ENCODE results near the gene CEP170B. TPM values are rescaled to one million over a fixed set of nuclear protein-coding genes. Genes with fewer than 3 reads are reported as not detected.
A peak's percentile ranks its signal among the peaks of the same experiment; 100 is the strongest.
"Not testable (repeated sequence)": the region's sequence is repeated elsewhere in the genome, so short reads cannot be mapped to it uniquely, and the experiment has no call there.

The CEP170B gene
- total RNA-seq, 2 experiments from 2014 or later: 5.7 to 6.3 TPM

DNA sequence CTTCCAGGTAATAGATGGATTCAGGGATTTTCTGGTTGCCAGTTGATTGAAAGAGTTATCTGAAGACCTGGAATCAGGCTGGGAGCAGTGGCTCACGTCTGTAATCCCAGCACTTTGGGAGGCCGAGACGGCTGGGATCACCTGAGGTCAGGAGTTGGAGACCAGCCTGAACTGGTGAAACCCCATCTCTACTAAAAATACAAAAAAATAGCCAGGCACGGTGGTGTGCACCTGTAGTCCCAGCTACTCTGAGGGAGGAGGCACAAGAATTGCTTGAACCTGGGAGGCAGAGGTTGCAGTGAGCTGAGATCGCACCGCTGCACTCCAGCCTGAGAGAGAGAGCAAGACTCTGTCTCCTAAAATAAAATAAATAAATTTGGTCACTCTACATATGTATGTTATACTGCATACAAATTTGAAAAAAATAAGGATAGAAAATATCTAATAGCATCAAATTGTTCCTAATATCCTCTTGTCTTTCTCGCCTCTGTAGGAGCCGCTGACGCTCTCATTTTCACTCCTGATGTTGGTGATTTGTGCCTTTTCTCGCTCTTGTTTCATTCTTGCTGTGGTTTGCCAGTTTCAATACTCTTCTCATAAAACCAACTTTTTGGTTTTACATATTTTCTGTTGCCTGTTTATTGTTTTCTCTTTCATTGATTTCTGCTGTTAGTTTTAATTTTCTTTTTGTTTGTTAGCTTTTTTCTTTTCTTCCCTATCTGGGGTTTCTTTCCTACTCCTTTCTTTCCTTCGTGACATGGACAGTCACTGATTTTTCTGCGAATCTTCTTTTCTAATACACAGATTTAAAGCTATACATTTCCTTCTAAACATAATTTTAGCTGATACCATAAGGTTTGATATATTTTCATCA is 35.8 kb downstream of the CEP170B start:
- Mint-ChIP-seq H3K36me3 (no peaks in the 10 kb centered on the region), H3K4me3 (no peak overlapping the region), H3K9me3 (no peaks in the 10 kb centered on the region), H3K27me3 (peaks cover 39% of the 10 kb centered on the region), H3K4me1 (peaks cover 5% of the 10 kb centered on the region), H3K27ac (no peak overlapping the region)
- POLR2A ChIA-PET: no interaction called here
- no peak for ATAC-seq (ENCODE audit: low read depth)
- DNase-seq: no peak

DNA sequence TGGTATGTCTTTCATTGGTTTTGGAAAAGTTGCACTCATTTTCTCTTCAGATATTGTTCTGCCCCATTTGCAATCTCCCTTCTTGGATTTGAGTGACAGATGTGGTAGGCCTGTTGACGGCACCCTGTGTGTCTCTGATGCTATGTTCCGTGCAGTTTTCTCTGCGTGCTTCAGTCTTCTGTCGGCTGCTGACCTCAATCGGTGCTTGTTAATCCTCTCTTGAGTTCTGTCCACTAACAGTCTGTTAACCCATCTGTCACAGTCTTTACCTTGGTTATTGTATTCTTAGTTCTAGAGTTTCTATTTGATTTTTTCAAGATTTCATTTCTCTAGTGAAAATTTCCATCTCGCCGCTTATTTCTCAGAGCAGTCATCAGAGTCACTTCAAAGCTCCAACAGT is 38.9 kb downstream of the CEP170B start:
- POLR2A ChIA-PET: no interaction called here
- H3K9me3 Mint-ChIP-seq: no peaks in the 10 kb centered on the region
- H3K27ac Mint-ChIP-seq: no peak overlapping the region
- H3K36me3 Mint-ChIP-seq: no peaks in the 10 kb centered on the region
- DNase-seq (no peak), ATAC-seq (ENCODE audit: low read depth) (no peak)
- H3K4me3 Mint-ChIP-seq: no peak overlapping the region
- H3K27me3 Mint-ChIP-seq: peaks cover 52% of the 10 kb centered on the region
- peaks cover 4% of the 10 kb centered on the region for H3K4me1 Mint-ChIP-seq

DNA sequence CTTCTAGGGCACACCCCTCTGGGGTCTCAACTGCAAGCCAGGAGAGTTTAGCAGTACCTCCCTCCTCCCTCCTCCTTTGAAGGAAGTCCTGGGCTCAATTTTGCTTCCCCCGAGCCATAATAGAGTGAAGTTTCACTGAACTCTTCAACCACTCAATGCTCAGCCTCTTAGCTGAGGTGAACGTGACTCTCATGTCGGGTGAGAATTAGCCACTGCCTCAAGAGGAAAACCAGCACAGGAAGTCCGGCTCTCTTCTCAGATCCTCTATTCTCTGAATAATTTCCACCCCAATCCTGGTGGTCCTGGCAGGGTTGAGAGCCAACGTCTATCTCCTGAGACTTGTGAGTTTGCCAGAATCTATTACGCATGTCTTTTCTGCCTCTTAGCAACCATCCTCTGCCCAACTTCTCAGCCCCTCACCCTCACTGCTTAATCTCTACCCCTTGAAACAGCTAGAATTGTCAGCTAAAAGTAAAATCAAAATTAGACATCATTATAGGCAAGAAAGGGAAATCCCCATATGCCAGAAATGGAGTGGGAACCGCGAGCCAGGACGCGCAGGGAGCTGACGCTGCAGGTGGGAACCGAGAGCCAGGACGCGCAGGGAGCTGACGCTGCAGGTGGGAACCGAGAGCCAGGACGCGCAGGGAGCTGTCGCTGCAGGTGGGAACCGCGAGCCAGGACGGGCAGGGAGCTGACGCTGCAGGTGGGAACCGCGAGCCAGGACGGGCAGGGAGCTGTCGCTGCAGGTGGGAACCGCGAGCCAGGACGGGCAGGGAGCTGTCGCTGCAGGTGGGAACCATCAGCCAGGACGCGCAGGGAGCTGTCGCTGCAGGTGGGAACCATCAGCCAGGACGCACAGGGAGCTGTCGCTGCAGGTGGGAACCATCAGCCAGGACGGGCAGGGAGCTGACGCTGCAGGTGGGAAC is 39.8 kb downstream of the CEP170B start:
- ATAC-seq (ENCODE audit: low read depth); H3K9me3 Mint-ChIP-seq; H3K36me3 Mint-ChIP-seq; H3K27ac Mint-ChIP-seq; DNase-seq; POLR2A ChIA-PET; H3K4me1 Mint-ChIP-seq: not testable (repeated sequence)
- peak overlapping the region; percentile 9 for H3K4me3 Mint-ChIP-seq
- H3K27me3 Mint-ChIP-seq: peaks cover 55% of the 10 kb centered on the region

DNA sequence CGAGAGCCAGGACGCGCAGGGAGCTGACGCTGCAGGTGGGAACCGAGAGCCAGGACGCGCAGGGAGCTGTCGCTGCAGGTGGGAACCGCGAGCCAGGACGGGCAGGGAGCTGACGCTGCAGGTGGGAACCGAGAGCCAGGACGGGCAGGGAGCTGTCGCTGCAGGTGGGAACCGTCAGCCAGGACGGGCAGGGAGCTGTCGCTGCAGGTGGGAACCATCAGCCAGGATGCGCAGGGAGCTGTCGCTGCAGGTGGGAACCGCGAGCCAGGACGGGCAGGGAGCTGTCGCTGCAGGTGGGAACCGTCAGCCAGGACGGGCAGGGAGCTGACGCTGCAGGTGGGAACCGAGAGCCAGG is 40.5 kb downstream of the CEP170B start:
- H3K4me3 Mint-ChIP-seq; POLR2A ChIA-PET; H3K9me3 Mint-ChIP-seq; DNase-seq; H3K4me1 Mint-ChIP-seq; ATAC-seq (ENCODE audit: low read depth); H3K36me3 Mint-ChIP-seq; H3K27ac Mint-ChIP-seq: not testable (repeated sequence)
- peaks cover 52% of the 10 kb centered on the region for H3K27me3 Mint-ChIP-seq

DNA sequence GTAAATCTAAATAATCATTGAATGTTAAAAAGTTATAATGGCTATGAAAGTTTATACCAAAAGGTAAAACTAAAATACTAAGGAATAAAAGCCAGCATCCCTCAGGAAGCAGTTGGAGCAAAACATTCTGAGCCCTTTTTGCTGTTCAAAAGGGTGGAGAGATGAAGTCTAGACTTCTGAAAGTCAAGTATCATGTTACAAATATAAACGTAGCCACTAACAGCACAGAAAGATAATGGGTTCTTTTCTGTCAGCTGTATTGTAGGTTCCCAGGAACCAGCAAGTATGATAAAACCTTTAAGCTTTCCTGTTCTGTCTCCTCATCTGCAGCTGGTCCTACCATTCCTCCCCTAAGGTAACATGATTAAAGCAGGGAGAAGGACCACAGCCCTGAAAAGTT is 43.2 kb downstream of the CEP170B start:
- Mint-ChIP-seq H3K36me3 (no peaks in the 10 kb centered on the region), H3K9me3 (peaks cover 13% of the 10 kb centered on the region), H3K4me1 (peaks cover 4% of the 10 kb centered on the region), H3K27me3 (peaks cover 35% of the 10 kb centered on the region), H3K27ac (no peak overlapping the region), H3K4me3 (no peak overlapping the region)
- ATAC-seq (ENCODE audit: low read depth) (no peak), DNase-seq (no peak)
- POLR2A ChIA-PET: no interaction called here

DNA sequence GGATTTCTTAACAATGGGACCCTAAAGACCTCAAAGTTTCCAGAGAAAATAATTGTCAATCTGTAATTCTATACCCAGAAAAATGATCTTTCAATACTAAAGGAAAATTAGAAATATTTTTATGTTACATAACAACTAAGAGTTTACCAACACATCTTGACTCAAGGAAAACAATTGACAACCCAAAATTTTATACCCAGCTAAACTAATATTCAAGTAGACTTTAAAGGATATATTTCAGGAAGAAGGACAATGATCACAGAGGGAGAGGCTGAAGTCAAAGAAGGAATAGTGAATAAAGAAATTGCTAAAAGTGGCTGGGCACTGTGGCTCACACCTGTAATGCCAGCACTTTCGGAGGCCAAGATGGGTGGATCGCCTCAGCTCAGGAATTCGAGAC is 47.0 kb downstream of the CEP170B start:
- H3K4me1 Mint-ChIP-seq: no peaks in the 10 kb centered on the region
- POLR2A ChIA-PET: no interaction called here
- no peak for ATAC-seq (ENCODE audit: low read depth)

DNA sequence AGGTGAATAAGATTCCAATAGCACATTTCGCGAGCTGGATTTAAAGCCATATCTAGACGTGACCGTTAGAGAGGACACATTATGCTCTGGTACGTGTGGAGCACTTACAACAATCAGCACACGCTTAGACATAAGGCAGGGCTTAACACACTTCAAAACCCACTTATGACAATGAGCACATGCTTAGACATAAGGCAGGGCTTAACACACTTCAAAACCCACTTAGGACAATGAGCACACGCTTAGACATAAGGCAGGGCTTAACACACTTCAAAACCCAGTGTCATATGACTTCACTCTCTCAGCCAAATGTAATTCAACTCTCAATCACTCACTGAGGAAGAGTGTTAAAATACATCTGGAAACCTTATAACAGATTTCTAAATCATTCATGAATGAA is 48.4 kb downstream of the CEP170B start:
- H3K27ac Mint-ChIP-seq: no peak overlapping the region
- no peaks in the 10 kb centered on the region for H3K4me1 Mint-ChIP-seq
- ATAC-seq (ENCODE audit: low read depth): no peak
- no peak overlapping the region for H3K4me3 Mint-ChIP-seq
- no peak for DNase-seq
- H3K36me3 Mint-ChIP-seq: no peaks in the 10 kb centered on the region
- H3K9me3 Mint-ChIP-seq: peaks cover 13% of the 10 kb centered on the region
- POLR2A ChIA-PET: no interaction called here
- peaks cover 38% of the 10 kb centered on the region for H3K27me3 Mint-ChIP-seq

More for the DNA sequence above, 47.0 kb downstream of the CEP170B start:
- no peak overlapping the region for H3K27ac Mint-ChIP-seq
- H3K9me3 Mint-ChIP-seq: peaks cover 13% of the 10 kb centered on the region
- DNase-seq: no peak
- H3K4me3 Mint-ChIP-seq: no peak overlapping the region
- no peaks in the 10 kb centered on the region for H3K36me3 Mint-ChIP-seq
- peaks cover 49% of the 10 kb centered on the region for H3K27me3 Mint-ChIP-seq

DNA sequence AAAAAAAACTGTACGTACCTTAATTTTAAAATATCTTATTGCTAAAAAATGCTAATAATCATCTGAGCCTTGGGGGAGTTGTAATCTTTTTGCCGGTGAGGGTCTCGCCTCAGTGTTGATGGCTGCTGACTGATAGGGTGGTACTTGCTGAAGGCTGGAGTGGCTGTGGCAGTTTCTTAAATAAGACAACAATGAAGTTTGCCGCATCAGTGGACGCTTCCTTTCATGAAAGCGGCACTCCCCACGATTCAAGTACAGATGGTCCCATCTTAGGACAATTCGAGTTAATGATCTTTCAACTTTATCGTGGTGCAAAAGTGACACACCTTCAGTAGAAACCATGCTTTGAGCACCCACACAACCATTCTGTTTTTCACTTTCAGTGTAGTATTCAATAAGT is 52.0 kb downstream of the CEP170B start:
- peaks cover 3% of the 10 kb centered on the region for H3K9me3 Mint-ChIP-seq
- ATAC-seq (ENCODE audit: low read depth) (no peak), DNase-seq (no peak)
- H3K27ac Mint-ChIP-seq: no peak overlapping the region
- H3K36me3 Mint-ChIP-seq: no peaks in the 10 kb centered on the region
- POLR2A ChIA-PET: no interaction called here
- H3K27me3 Mint-ChIP-seq: peaks cover 38% of the 10 kb centered on the region
- no peaks in the 10 kb centered on the region for H3K4me1 Mint-ChIP-seq
- H3K4me3 Mint-ChIP-seq: no peak overlapping the region

DNA sequence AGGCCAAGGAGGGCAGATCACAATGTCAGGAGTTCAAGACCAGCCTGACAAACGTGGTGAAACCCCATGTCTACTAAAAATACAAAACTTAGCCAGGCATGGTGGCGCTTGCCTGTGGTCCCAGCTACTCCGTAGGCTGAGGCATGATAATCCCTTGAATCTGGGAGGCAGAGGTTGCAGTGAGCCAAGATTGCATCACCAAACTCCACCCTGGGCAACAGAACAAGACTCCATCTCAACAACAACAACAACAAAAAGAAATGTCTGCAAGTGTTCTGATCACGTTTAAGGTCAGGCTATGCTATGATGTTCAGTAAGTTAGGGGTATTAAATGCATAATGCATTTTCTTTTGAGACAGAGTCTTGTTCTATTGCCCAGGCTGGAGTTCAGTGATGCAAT is 52.9 kb downstream of the CEP170B start:
- ATAC-seq (ENCODE audit: low read depth) (no peak), DNase-seq (no peak)
- H3K9me3 Mint-ChIP-seq: peaks cover 2% of the 10 kb centered on the region
- no peaks in the 10 kb centered on the region for H3K36me3 Mint-ChIP-seq
- no peak overlapping the region for H3K27ac Mint-ChIP-seq
- no peaks in the 10 kb centered on the region for H3K4me1 Mint-ChIP-seq
- POLR2A ChIA-PET: no interaction called here
- peaks cover 37% of the 10 kb centered on the region for H3K27me3 Mint-ChIP-seq
- no peak overlapping the region for H3K4me3 Mint-ChIP-seq

DNA sequence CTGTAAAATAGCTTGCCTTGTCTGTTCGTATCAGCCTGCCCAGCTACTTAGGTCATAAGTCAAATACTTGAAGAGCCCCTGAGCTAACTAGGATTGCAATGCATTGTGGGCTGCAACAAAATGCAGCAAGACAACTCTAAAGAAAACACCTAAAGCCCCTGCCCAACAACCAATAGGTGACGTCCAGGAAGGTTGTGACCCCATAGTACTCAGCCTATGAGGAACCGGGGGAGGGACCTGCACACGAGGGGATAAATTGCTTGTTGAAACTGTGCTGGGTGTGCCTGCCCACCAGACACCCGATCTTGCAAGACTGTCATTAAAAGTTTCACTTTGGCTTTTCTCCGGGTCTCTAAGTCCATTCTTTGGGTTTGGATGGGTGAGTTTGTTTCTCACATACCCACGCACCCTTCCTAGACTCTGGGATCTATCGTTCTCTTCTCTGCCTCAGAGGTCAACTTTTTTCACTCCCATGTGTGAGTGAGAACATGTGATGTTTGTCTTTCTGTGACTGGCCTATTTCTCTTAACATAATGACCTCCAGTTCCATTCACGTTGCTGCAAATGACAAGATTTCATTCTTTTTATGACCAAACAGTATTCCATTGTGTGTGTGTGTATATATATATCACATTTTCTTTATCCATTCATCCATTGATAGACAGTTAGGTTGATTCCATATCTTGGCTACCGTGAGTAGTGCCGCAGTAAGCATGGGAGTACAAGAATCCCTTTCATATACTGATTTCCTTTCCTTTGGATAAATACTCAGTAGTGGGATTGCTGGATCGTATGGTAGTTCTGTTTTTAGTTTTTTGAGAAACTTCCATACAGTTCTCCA is 54.3 kb downstream of the CEP170B start:
- H3K36me3 Mint-ChIP-seq; H3K4me3 Mint-ChIP-seq; ATAC-seq (ENCODE audit: low read depth); DNase-seq; H3K9me3 Mint-ChIP-seq; H3K27ac Mint-ChIP-seq; POLR2A ChIA-PET; H3K4me1 Mint-ChIP-seq: not testable (repeated sequence)
- H3K27me3 Mint-ChIP-seq: peaks cover 25% of the 10 kb centered on the region

DNA sequence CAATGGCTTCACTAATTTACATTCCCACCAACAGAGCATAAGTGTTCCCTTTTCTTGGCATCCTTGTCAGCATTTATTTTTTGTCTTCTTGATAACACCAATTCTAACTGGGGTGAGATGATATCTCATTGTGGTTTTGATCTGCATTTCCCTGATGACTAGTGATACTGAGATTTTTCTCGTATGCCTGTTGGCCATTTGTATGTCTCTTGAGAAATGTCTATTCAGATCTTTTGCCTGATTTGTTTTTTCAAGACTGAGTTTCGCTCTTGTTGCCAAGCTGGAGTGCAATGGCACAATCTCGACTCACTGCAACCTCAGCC is 54.9 kb downstream of the CEP170B start:
- no peak overlapping the region for H3K27ac Mint-ChIP-seq
- H3K36me3 Mint-ChIP-seq: no peaks in the 10 kb centered on the region
- ATAC-seq (ENCODE audit: low read depth) (no peak), DNase-seq (no peak)
- no peaks in the 10 kb centered on the region for H3K4me1 Mint-ChIP-seq
- H3K4me3 Mint-ChIP-seq: no peak overlapping the region
- H3K27me3 Mint-ChIP-seq: peaks cover 19% of the 10 kb centered on the region
- peaks cover 4% of the 10 kb centered on the region for H3K9me3 Mint-ChIP-seq
- POLR2A ChIA-PET: no interaction called here

DNA sequence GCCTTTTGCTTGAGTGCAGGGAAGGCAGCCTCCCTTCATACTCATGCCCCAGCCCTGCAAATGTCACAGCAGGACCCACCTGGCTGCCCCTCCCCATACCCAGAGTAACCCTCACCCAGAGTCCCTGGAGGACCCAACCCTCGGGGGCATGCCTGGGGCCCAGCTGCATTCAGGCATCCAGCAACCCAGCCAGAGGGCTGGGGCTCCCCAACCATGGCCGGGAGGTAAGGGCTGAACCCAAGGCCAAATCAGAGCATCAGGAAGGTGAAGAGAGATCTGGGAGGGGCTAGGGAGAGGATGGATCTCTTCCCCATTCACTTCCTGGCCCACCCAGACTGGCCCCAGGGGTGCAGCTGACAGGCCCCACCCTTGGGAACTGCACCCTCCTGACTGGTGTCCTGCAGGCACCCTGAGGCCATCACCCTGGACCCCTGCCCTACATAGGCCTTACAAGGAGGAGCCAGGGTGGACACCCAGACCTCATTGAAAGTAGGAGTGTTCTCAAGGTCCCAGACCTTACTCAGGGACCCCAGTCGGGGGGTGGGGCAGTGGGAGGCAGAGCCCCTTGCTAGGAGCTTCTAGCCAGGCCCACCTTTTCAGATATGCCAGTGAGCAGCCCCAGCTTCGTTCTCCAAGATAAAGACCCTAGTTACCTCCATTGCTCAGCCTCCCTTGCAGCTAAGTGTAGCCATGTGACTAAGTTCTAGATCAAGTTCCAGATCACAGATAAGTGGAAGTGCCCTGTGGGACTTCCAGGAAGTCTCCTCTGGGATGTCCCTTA is 58.8 kb downstream of the CEP170B start:
- peaks cover 4% of the 10 kb centered on the region for H3K9me3 Mint-ChIP-seq
- DNase-seq (no peak), ATAC-seq (ENCODE audit: low read depth) (no peak)
- no peak overlapping the region for H3K4me3 Mint-ChIP-seq
- no peaks in the 10 kb centered on the region for H3K36me3 Mint-ChIP-seq
- H3K27ac Mint-ChIP-seq: no peak overlapping the region
- H3K27me3 Mint-ChIP-seq: peaks cover 5% of the 10 kb centered on the region
- no peaks in the 10 kb centered on the region for H3K4me1 Mint-ChIP-seq
- POLR2A ChIA-PET: no interaction called here
